B cell (primary cell): ENCODE measurements around the gene NTRK3. TPM values are rescaled to one million over a fixed set of nuclear protein-coding genes. Genes with fewer than 3 reads are reported as not detected.
A peak's percentile ranks its signal among the peaks of the same experiment; 100 is the strongest.

Experiments used
- ATAC-seq: fragments of 200-7000 bp; cut with Tn5 transposase; one replicate; pipeline ENCODE4 v1.10.0; 2021; ENCODE audit warnings: low read depth, mild to moderate bottlenecking, moderate number of reproducible peaks, moderate library complexity
- CTCF ChIA-PET: fragments of 350-600 bp; sonication (Branson Sonifier 250); formaldehyde crosslinking; loops from one replicate; lab custom pipeline; 2021; ENCODE audit warnings: antibody characterized with exemption, inconsistent platforms; lab: Charles Lee
- POLR2A ChIA-PET: fragments of 350-600 bp; sonication (Branson Sonifier 250); formaldehyde crosslinking; loops from one replicate; lab custom pipeline; 2021; ENCODE audit warnings: antibody characterized with exemption; lab: Charles Lee
- DNase-seq: peaks from one replicate; pipeline ENCODE4 v3.0.0; 2013
- H2AFZ ChIP-seq: 2 replicates; pipeline ENCODE4 v1.6.1; 2012; ENCODE audit warnings: mild to moderate bottlenecking, low read depth, low read length; ENCODE audit not compliant: insufficient read depth, poor library complexity, severe bottlenecking
- H3K27ac ChIP-seq, 2 donors: 1 replicate in 1 of 2; 2 replicates in 1 of 2; pipeline ENCODE4 v1.5.1; 2012 to 2013; ENCODE audit warnings: low read length in 2 of 2, mild to moderate bottlenecking in 2 of 2, moderate library complexity in 1 of 2
- H3K27me3 ChIP-seq, 4 experiments: fragments of 200-600 bp in 1 of 4; sonication (generic) in 1 of 4; replicated peaks in 1 of 4; 1 replicate in 2 of 4; 2 replicates in 2 of 4; pipeline versions ENCODE4 v1.6.1 to v1.7.0; 2013 to 2016; ENCODE audit warnings: low read length in 3 of 4, mild to moderate bottlenecking in 2 of 4, mixed read lengths in 1 of 4, moderate library complexity in 1 of 4; ENCODE audit not compliant: insufficient read depth in 4 of 4, control insufficient read depth in 3 of 4; ENCODE audit errors: control extremely low read depth in 1 of 4
- H3K36me3 ChIP-seq, 2 experiments: replicated peaks in 1 of 2; 1 replicate in 1 of 2; 2 replicates in 1 of 2; pipeline versions ENCODE4 v1.6.1 to v1.7.1; 2013; ENCODE audit warnings: low read length in 1 of 2; ENCODE audit not compliant: insufficient read depth in 2 of 2, control insufficient read depth in 1 of 2; ENCODE audit errors: control extremely low read depth in 1 of 2, extremely low read depth in 1 of 2
- H3K4me1 ChIP-seq, 2 donors: fragments of 200-600 bp in 1 of 2; sonication (generic) in 1 of 2; 1 replicate in 1 of 2; 2 replicates in 1 of 2; pipeline versions ENCODE4 v1.5.1 to v1.6.1; 2013 to 2017; ENCODE audit warnings: low read length in 2 of 2; ENCODE audit not compliant: control insufficient read depth in 2 of 2, insufficient read depth in 2 of 2
- H3K4me2 ChIP-seq: replicated peaks from 2 replicates; pipeline ENCODE3; 2012; ENCODE audit warnings: mild to moderate bottlenecking, low read depth, low read length; ENCODE audit not compliant: poor library complexity, severe bottlenecking
- H3K4me3 ChIP-seq, 5 experiments: fragments of 200-600 bp in 1 of 5; sonication (generic) in 1 of 5; 1 replicate in 3 of 5; 2 replicates in 2 of 5; pipeline versions ENCODE4 v1.5.1 to v1.7.0; 2011 to 2016; ENCODE audit warnings: low read length in 4 of 5, mild to moderate bottlenecking in 4 of 5, low read depth in 2 of 5, control low read depth in 1 of 5, moderate library complexity in 1 of 5; ENCODE audit not compliant: insufficient read depth in 1 of 5; ENCODE audit errors: control extremely low read depth in 1 of 5, extremely low read depth in 1 of 5
- H3K79me2 ChIP-seq: fragments of 200-600 bp; sonication (generic); one replicate; pipeline ENCODE4 v1.6.0; 2016; ENCODE audit warnings: low read length; ENCODE audit not compliant: control insufficient read depth, insufficient read depth
- H3K9ac ChIP-seq: fragments of 200-600 bp; sonication (generic); 2 replicates; pipeline ENCODE4 v1.6.1; 2017; ENCODE audit warnings: mild to moderate bottlenecking, low read length, moderate library complexity
- H3K9me3 ChIP-seq, 3 donors: one replicate each; pipeline versions ENCODE4 v1.6.1 to v1.7.1; 2013; ENCODE audit warnings: low read length in 2 of 3; ENCODE audit not compliant: control insufficient read depth in 2 of 3, insufficient read depth in 1 of 3; ENCODE audit errors: control extremely low read depth in 1 of 3
- H4K20me1 ChIP-seq: 2 replicates; pipeline ENCODE4 v1.6.0; 2012; ENCODE audit warnings: mild to moderate bottlenecking, low read length; ENCODE audit not compliant: insufficient read depth, control insufficient read depth, poor library complexity, severe bottlenecking
- H3K27ac Mint-ChIP-seq: one replicate; pipeline ENCODE4 v1.8.0; 2021; ENCODE audit warnings: mixed read lengths
- H3K27me3 Mint-ChIP-seq: one replicate; pipeline ENCODE4 v1.8.0; 2021; ENCODE audit warnings: mixed read lengths
- H3K4me1 Mint-ChIP-seq: one replicate; pipeline ENCODE4 v1.8.0; 2021; ENCODE audit warnings: mixed read lengths
- H3K4me3 Mint-ChIP-seq: one replicate; pipeline ENCODE4 v1.8.0; 2021; ENCODE audit warnings: mixed read lengths
- H3K9me3 Mint-ChIP-seq: one replicate; pipeline ENCODE4 v1.8.0; 2022; ENCODE audit warnings: mixed read lengths; ENCODE audit not compliant: insufficient read depth
- EZH2 ChIP-seq: IDR thresholded peaks from 2 replicates; pipeline ENCODE4 v1.6.1; 2012; ENCODE audit warnings: borderline replicate concordance, low read depth, mild to moderate bottlenecking, moderate library complexity, low read length; ENCODE audit not compliant: insufficient read depth, poor library complexity, severe bottlenecking
- WGBS: methylation state at CpG from one replicate; pipeline ENCODE4 v1.1.5; 2013; ENCODE audit warnings: missing lambda C conversion rate; ENCODE audit not compliant: insufficient coverage; 5-methylcytosine and 5-hydroxymethylcytosine counted together
- intact Hi-C: fragments of 100-400 bp; cut with micrococcal nuclease; formaldehyde crosslinking; loops from one replicate; pipeline ENCODE4 v1.10.0; 2022
- polyA plus RNA-seq: library from polyadenylated mRNA; depleted of rRNA; stranded (reverse); fragments of >200 nt; gene quantifications from 2 replicates; pipeline ENCODE4 v1.2.3, GENCODE V29; 2012
- total RNA-seq, 2 donors: library from RNA; stranded (reverse); fragments of 120-200 nt in 1 of 2; gene quantifications; 1 replicate in 1 of 2; 2 replicates in 1 of 2; pipeline versions ENCODE4 v1.2.3 to v1.2.4, GENCODE V29; 2013 to 2022
- TF ChIP-seq, protein P1 (sequence below): fragments of 200-600 bp; IDR thresholded peaks from one replicate; pipeline ENCODE4 v1.8.0; 2022; ENCODE audit warnings: antibody characterized with exemption, mild to moderate bottlenecking

Gene NTRK3
- total and polyA plus RNA-seq, 2 donors (not counting 1 experiment from before 2014, with no cell fraction given), result not detected

DNA sequence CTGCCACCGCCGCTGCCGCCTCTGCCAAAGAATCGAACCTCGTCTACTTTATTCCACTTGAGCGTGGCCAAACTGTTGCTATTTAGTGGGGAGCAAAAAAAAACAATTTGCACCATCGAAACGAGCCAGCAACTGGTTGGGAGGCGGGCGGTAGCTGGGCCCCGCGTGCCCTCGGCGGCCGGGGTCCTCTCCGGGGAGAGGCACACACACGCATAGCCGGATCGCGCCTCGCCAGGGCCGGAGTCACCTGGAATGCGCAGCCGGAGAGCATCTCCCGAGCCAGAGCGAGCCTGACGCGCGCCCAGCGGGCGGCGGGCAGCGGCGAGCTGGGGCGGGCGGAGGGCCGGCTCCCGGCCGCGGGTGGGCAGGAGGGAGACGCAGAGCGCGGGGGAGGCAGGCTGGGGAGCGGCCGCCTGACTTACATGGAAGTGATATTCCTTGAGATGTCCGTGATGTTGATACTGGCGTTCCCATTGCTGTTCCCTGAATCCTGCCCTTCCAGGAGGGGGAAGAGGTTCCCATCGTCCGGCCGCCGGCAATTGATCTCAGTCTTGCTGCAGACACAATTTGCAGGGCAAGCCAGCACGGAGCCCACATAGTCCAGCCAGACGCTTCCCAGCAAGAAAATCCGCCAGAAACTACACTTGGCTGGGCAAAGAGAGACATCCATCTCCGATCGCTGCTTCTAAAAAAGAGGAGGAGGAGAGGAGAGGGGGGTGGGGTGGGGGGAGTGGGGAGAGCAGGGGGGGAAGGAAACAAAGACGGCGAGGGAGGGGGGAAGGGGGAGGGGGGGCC lies 858 bp downstream of the NTRK3 start:
- peak overlapping the region; percentile 61 for H3K4me2 ChIP-seq
- Mint-ChIP-seq H3K4me3 (peak overlapping the region; percentile 67), H3K27me3 (peaks cover 73% of the 10 kb centered on the region), H3K4me1 (peaks cover 20% of the 10 kb centered on the region), H3K27ac (no peak overlapping the region), H3K9me3 (no peaks in the 10 kb centered on the region)
- H3K27ac ChIP-seq, result no peak overlapping the region
- H3K9me3 ChIP-seq, result peaks cover 0 to 6% (median 0%) of the 10 kb centered on the region in 3 donors
- no peaks in the 10 kb centered on the region for H4K20me1 ChIP-seq
- CTCF ChIA-PET, result no interaction called here
- POLR2A ChIA-PET, result no interaction called here
- H3K9ac ChIP-seq, result no peak overlapping the region
- peaks cover 9 to 14% of the 10 kb centered on the region in 2 donors for H3K4me1 ChIP-seq
- WGBS, result 6% methylated on average over 53 of the region's 58 CpGs
- ATAC-seq, result no peak
- no peak overlapping the region for H3K4me3 ChIP-seq
- intact Hi-C loops, result no loop called here
- H3K79me2 ChIP-seq, result no peaks in the 10 kb centered on the region
- no peak for DNase-seq
- peaks cover 0 to 61% (median 12%) of the 10 kb centered on the region in 4 experiments for H3K27me3 ChIP-seq
- no peaks in the 10 kb centered on the region for H3K36me3 ChIP-seq
- TF ChIP-seq, protein P1, sequence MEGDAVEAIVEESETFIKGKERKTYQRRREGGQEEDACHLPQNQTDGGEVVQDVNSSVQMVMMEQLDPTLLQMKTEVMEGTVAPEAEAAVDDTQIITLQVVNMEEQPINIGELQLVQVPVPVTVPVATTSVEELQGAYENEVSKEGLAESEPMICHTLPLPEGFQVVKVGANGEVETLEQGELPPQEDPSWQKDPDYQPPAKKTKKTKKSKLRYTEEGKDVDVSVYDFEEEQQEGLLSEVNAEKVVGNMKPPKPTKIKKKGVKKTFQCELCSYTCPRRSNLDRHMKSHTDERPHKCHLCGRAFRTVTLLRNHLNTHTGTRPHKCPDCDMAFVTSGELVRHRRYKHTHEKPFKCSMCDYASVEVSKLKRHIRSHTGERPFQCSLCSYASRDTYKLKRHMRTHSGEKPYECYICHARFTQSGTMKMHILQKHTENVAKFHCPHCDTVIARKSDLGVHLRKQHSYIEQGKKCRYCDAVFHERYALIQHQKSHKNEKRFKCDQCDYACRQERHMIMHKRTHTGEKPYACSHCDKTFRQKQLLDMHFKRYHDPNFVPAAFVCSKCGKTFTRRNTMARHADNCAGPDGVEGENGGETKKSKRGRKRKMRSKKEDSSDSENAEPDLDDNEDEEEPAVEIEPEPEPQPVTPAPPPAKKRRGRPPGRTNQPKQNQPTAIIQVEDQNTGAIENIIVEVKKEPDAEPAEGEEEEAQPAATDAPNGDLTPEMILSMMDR, result no peak
- no peak for TF ChIP-seq EZH2
- peak overlapping the region; percentile 10 for H2AFZ ChIP-seq

DNA sequence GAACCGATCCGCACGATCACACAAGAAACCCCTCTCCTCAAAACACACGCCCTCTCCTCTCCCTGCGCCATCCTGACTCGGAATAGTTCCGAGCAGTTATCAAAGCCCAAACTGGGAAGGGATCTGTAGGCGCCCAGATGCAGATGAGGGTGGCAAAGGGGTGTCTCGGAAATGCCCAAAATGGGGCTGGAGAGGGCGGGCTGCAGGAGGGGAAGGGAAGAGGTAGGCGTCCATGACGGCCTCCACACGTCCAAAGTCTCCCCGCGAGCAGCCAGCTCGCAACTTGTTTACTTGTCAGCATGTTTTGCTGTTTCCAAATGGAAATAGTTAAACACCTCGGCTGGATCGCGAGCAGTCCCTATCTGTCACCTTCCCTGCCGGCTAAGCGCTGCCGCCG lies 1.5 kb downstream of the NTRK3 start:
- peak overlapping the region; percentile 67 for H3K4me3 Mint-ChIP-seq
- peaks cover 70% of the 10 kb centered on the region for H3K27me3 Mint-ChIP-seq
- H3K36me3 ChIP-seq, result no peaks in the 10 kb centered on the region
- H2AFZ ChIP-seq, result peak overlapping the region; percentile 10
- H3K9me3 ChIP-seq, result peaks cover 0 to 6% (median 0%) of the 10 kb centered on the region in 3 donors
- DNase-seq (no peak), ATAC-seq (no peak)
- H3K4me2 ChIP-seq, result peak overlapping the region; percentile 38
- peaks cover 20% of the 10 kb centered on the region for H3K4me1 Mint-ChIP-seq
- POLR2A ChIA-PET, result no interaction called here
- H3K4me1 ChIP-seq, result peaks cover 9 to 14% of the 10 kb centered on the region in 2 donors
- H3K9ac ChIP-seq, result no peak overlapping the region
- CTCF ChIA-PET, result no interaction called here
- WGBS, result 7% methylated on average over 19 of the region's 23 CpGs
- H3K27ac ChIP-seq, result no peak overlapping the region
- no peak for TF ChIP-seq EZH2
- TF ChIP-seq, protein P1, result no peak
- H3K27me3 ChIP-seq, result peaks cover 0 to 57% (median 11%) of the 10 kb centered on the region in 4 experiments
- H4K20me1 ChIP-seq, result no peaks in the 10 kb centered on the region
- H3K4me3 ChIP-seq, result no peak overlapping the region
- intact Hi-C loops, result no loop called here
- no peak overlapping the region for H3K27ac Mint-ChIP-seq
- no peaks in the 10 kb centered on the region for H3K79me2 ChIP-seq
- no peaks in the 10 kb centered on the region for H3K9me3 Mint-ChIP-seq
